ENCODE results near the gene APLP1. TPM values are rescaled to one million over a fixed set of nuclear protein-coding genes. Genes with fewer than 3 reads are reported as not detected.
A peak's percentile ranks its signal among the peaks of the same experiment; 100 is the strongest.
"Not testable (repeated sequence)": the region's sequence is repeated elsewhere in the genome, so short reads cannot be mapped to it uniquely, and the experiment has no call there.

The APLP1 gene
- total RNA-seq, 1 donor from 2014 or later: 11.5 TPM

- DNase-seq (ENCODE audit: low spot score): no peak
- TF ChIP-seq CTCF (IDR thresholded peaks at IDR 0.05; ENCODE audit: unreplicated experiment): no peak
- Mint-ChIP-seq H3K9me3 (ENCODE audit: unreplicated experiment) (no peaks in the 10 kb centered on the region), H3K27me3 (ENCODE audit: unreplicated experiment) (peaks cover 37% of the 10 kb centered on the region), H3K4me1 (ENCODE audit: unreplicated experiment) (peaks cover 10% of the 10 kb centered on the region), H3K36me3 (ENCODE audit: low read depth, unreplicated experiment) (peaks cover 10% of the 10 kb centered on the region), H3K27ac (ENCODE audit: unreplicated experiment) (no peak overlapping the region), H3K4me3 (ENCODE audit: unreplicated experiment) (no peak overlapping the region)
Measured at GRCh38 chr19:35863018-35863417, 5.4 kb upstream of the APLP1 start.

- Mint-ChIP-seq H3K4me3 (ENCODE audit: unreplicated experiment) (peak overlapping the region; percentile 71), H3K9me3 (ENCODE audit: unreplicated experiment) (no peaks in the 10 kb centered on the region), H3K27ac (ENCODE audit: unreplicated experiment) (no peak overlapping the region), H3K4me1 (ENCODE audit: unreplicated experiment) (peaks cover 6% of the 10 kb centered on the region), H3K27me3 (ENCODE audit: unreplicated experiment) (peaks cover 35% of the 10 kb centered on the region), H3K36me3 (ENCODE audit: low read depth, unreplicated experiment) (peaks cover 7% of the 10 kb centered on the region)
- DNase-seq (ENCODE audit: low spot score): no peak
- TF ChIP-seq CTCF (IDR thresholded peaks at IDR 0.05; ENCODE audit: unreplicated experiment): no peak
Measured at GRCh38 chr19:35868823-35869326, 501 bp downstream of the APLP1 start.

- H3K4me1 Mint-ChIP-seq (ENCODE audit: unreplicated experiment): peaks cover 6% of the 10 kb centered on the region
- peak; percentile 74 for DNase-seq (ENCODE audit: low spot score)
- H3K9me3 Mint-ChIP-seq (ENCODE audit: unreplicated experiment): no peaks in the 10 kb centered on the region
- peaks cover 7% of the 10 kb centered on the region for H3K36me3 Mint-ChIP-seq (ENCODE audit: low read depth, unreplicated experiment)
- no peak for TF ChIP-seq CTCF (IDR thresholded peaks at IDR 0.05; ENCODE audit: unreplicated experiment)
- peak overlapping the region; percentile 83 for H3K4me3 Mint-ChIP-seq (ENCODE audit: unreplicated experiment)
- peaks cover 32% of the 10 kb centered on the region for H3K27me3 Mint-ChIP-seq (ENCODE audit: unreplicated experiment)
- peak overlapping the region; percentile 57 for H3K27ac Mint-ChIP-seq (ENCODE audit: unreplicated experiment)
Measured at GRCh38 chr19:35869327-35870123, 1.2 kb downstream of the APLP1 start.

GRCh38 chr19:35870124-35870736 lies 1.9 kb downstream of the APLP1 start:
- H3K9me3 Mint-ChIP-seq (ENCODE audit: unreplicated experiment); H3K36me3 Mint-ChIP-seq (ENCODE audit: low read depth, unreplicated experiment); H3K4me1 Mint-ChIP-seq (ENCODE audit: unreplicated experiment): not testable (repeated sequence)
- Mint-ChIP-seq H3K27me3 (ENCODE audit: unreplicated experiment) (peaks cover 32% of the 10 kb centered on the region), H3K27ac (ENCODE audit: unreplicated experiment) (peak overlapping the region; percentile 57), H3K4me3 (ENCODE audit: unreplicated experiment) (peak overlapping the region; percentile 83)
- DNase-seq (ENCODE audit: low spot score): peak; percentile 43

- Mint-ChIP-seq H3K36me3 (ENCODE audit: low read depth, unreplicated experiment) (peaks cover 6% of the 10 kb centered on the region), H3K4me3 (ENCODE audit: unreplicated experiment) (no peak overlapping the region)
Measured at GRCh38 chr19:35870798-35871197, 2.4 kb downstream of the APLP1 start.

More at GRCh38 chr19:35870798-35871197, 2.4 kb downstream of the APLP1 start:
- Mint-ChIP-seq H3K27ac (ENCODE audit: unreplicated experiment) (no peak overlapping the region), H3K4me1 (ENCODE audit: unreplicated experiment) (peaks cover 6% of the 10 kb centered on the region), H3K27me3 (ENCODE audit: unreplicated experiment) (peaks cover 30% of the 10 kb centered on the region), H3K9me3 (ENCODE audit: unreplicated experiment) (no peaks in the 10 kb centered on the region)
- no peak for TF ChIP-seq CTCF (IDR thresholded peaks at IDR 0.05; ENCODE audit: unreplicated experiment)
- DNase-seq (ENCODE audit: low spot score): no peak

Data from endothelial cell (in vitro differentiated cells).